ACC112 (cell line): ENCODE data around the gene ABCC8.

Experiments used
- H2AFZ ChIP-seq: fragments of 200-600 bp; sonication (generic); one replicate; pipeline ENCODE4 v1.6.0; 2017; ENCODE audit warnings: antibody characterized with exemption, low read length; ENCODE audit not compliant: unreplicated experiment
- H3K27ac ChIP-seq: fragments of 200-600 bp; sonication (generic); 2 replicates; pipeline ENCODE4 v1.5.1; 2014; ENCODE audit warnings: low read depth, mild to moderate bottlenecking, antibody characterized with exemption, low read length, moderate library complexity
- H3K27me3 ChIP-seq: fragments of 200-600 bp; sonication (generic); 2 replicates; pipeline ENCODE4 v1.6.1; 2014; ENCODE audit warnings: mild to moderate bottlenecking, antibody characterized with exemption, low read length, moderate library complexity, mixed read lengths; ENCODE audit not compliant: insufficient read depth
- H3K36me3 ChIP-seq: fragments of 200-600 bp; sonication (generic); 2 replicates; pipeline ENCODE4 v1.6.1; 2016; ENCODE audit warnings: mild to moderate bottlenecking, antibody characterized with exemption, low read length, moderate library complexity, mixed read lengths; ENCODE audit not compliant: insufficient read depth
- H3K4me1 ChIP-seq: fragments of 200-600 bp; sonication (generic); one replicate; pipeline ENCODE4 v1.6.1; 2016; ENCODE audit warnings: low read length, mixed read lengths; ENCODE audit not compliant: insufficient read depth, unreplicated experiment, control insufficient read depth
- H3K4me3 ChIP-seq: fragments of 200-600 bp; sonication (generic); 2 replicates; pipeline ENCODE4 v1.5.1; 2014; ENCODE audit warnings: mild to moderate bottlenecking, low read depth, low read length
- H3K79me2 ChIP-seq: fragments of 200-600 bp; sonication (generic); one replicate; pipeline ENCODE4 v1.6.0; 2016; ENCODE audit warnings: low read length; ENCODE audit not compliant: control insufficient read depth, unreplicated experiment, insufficient read depth

Gene ABCC8

DNA sequence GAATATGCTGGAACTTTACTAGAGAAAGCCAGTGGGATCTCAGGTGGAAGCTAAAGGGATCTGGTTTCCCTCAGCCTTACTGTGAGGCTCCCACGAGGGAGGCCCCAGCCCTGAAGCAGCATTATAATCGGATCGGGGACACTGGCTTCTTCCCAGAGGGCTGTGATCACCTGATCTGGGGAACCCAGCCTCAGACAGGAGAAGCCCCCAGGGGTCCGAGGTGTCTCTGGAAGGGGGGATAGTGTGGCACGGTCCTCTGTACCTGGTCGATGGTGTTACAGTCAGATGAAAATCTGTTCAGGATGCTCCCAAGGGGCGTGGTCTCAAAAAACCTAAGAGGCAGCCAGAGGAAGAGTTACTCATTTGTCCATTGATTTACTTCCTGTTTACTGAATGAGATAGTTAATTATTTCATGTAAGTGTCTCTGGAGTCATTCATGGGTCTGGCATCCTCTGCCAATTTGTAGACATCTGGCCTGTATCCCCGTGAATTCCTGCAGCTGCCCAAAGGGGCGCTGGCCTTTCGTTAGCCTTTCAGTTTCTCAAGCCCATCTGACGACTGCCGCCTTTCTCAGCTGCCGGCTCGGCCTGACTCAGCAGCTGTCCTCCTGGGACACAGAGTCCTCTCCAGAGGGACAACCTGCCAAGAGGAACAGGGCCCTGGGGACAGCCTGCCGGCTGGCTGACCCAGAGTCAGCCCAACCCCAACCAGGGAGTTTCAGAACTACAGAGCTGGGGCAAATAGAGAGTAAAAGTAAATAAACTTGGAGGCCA, 71.2 kb downstream of the ABCC8 start:
- Histone ChIP-seq H2AFZ (peak overlapping the region; percentile 54), H3K4me3 (peak overlapping the region; percentile 54), H3K79me2 (no peaks in the 10 kb centered on the region), H3K27ac (no peak overlapping the region), H3K4me1 (peaks cover 17% of the 10 kb centered on the region), H3K27me3 (no peaks in the 10 kb centered on the region), H3K36me3 (no peaks in the 10 kb centered on the region)

DNA sequence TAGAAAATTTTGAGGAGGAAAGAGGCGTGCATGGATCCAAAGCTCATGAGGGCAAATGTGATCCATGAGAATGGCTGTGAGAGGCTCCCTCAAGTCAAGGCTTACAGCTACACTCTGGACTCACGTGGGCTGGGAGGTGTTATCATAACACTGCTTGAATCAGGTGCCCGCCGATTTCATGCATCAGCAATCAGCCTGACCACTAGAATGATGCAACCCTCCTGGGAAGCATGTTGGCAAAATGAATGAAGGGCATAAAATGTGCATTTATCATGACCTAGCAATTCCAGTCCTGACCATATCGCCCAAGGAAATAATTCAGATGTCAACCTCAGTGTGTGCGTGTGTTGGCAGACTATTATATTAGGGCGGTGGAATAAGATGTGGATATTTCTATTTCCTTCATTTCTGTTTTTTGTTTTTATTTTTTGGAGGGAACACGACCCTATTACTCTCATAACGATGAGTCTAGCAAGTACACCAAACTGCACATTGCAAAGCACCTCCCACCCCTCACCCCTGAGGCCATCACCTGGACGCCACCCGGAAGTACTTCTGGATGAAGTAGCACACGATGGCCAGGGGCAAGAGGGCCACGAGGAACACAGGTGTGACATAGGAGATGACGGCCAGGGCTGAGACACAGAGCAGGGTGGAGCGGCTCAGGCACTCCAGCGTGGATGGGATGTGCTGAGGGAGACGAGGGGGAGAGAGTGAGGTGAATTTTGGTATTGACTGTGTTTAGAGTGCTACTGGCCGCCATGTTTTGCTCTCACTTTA, 72.5 kb downstream of the ABCC8 start:
- no peaks in the 10 kb centered on the region for H3K36me3 ChIP-seq
- no peak overlapping the region for H2AFZ ChIP-seq
- no peak overlapping the region for H3K27ac ChIP-seq
- no peaks in the 10 kb centered on the region for H3K79me2 ChIP-seq
- H3K4me3 ChIP-seq = no peak overlapping the region
- H3K4me1 ChIP-seq = peaks cover 17% of the 10 kb centered on the region
- H3K27me3 ChIP-seq = 0 out of 2 replicates have a peak, but pooled peaks cover 2% of the 10 kb centered on the region

GRCh38 chr11:17402486-17402885, 74.2 kb downstream of the ABCC8 start:
- Histone ChIP-seq H3K79me2 (no peaks in the 10 kb centered on the region), H3K27ac (no peak overlapping the region), H2AFZ (no peak overlapping the region), H3K4me3 (no peak overlapping the region), H3K27me3 (0 out of 2 replicates have a peak, but pooled peaks cover 2% of the 10 kb centered on the region), H3K36me3 (no peaks in the 10 kb centered on the region), H3K4me1 (peaks cover 17% of the 10 kb centered on the region)

- H2AFZ ChIP-seq = no peak overlapping the region
- H3K36me3 ChIP-seq = no peaks in the 10 kb centered on the region
- no peaks in the 10 kb centered on the region for H3K79me2 ChIP-seq
- H3K27me3 ChIP-seq = 0 out of 2 replicates have a peak, but pooled peaks cover 2% of the 10 kb centered on the region
- H3K4me1 ChIP-seq = peaks cover 17% of the 10 kb centered on the region
- no peak overlapping the region for H3K27ac ChIP-seq
- no peak overlapping the region for H3K4me3 ChIP-seq
These were observed 74.8 kb downstream of the ABCC8 start for GRCh38 chr11:17401841-17402240.

DNA sequence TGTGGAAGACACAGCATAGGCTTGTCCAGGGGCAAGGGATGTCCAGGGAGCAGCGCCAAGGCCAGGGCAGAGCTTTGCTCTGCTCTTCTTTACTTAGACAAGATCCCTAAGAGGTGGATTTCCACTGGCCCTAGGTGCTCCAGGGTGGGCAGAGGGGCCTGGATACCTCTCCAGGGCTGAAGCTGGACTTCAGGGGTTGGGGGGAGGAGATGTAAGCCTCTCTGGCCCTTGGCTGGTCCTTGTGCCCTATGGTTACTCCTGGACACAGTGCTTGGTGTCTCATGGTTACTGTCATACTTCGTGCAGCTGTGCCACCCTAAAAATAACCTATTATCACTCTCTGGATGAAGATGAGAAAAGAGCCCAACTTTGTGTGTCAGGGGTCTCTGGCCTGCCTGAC, 75.3 kb downstream of the ABCC8 start:
- Histone ChIP-seq H2AFZ (no peak overlapping the region), H3K4me1 (peaks cover 14% of the 10 kb centered on the region), H3K27ac (no peak overlapping the region), H3K27me3 (0 out of 2 replicates have a peak, but pooled peaks cover 2% of the 10 kb centered on the region), H3K36me3 (no peaks in the 10 kb centered on the region), H3K4me3 (no peak overlapping the region), H3K79me2 (no peaks in the 10 kb centered on the region)

GRCh38 chr11:17400048-17400775, 76.4 kb downstream of the ABCC8 start:
- no peak overlapping the region for H3K4me3 ChIP-seq
- no peak overlapping the region for H2AFZ ChIP-seq
- no peak overlapping the region for H3K27ac ChIP-seq
- no peaks in the 10 kb centered on the region for H3K36me3 ChIP-seq
- H3K4me1 ChIP-seq = peaks cover 3% of the 10 kb centered on the region
- no peaks in the 10 kb centered on the region for H3K79me2 ChIP-seq
- H3K27me3 ChIP-seq = 0 out of 2 replicates have a peak, but pooled peaks cover 2% of the 10 kb centered on the region

- Histone ChIP-seq H3K27ac (no peak overlapping the region), H3K4me3 (no peak overlapping the region), H3K27me3 (0 out of 2 replicates have a peak, but pooled peaks cover 2% of the 10 kb centered on the region), H3K36me3 (no peaks in the 10 kb centered on the region), H3K79me2 (no peaks in the 10 kb centered on the region), H3K4me1 (no peaks in the 10 kb centered on the region), H2AFZ (no peak overlapping the region)
These were observed 77.4 kb downstream of the ABCC8 start for GRCh38 chr11:17399236-17399635.

DNA sequence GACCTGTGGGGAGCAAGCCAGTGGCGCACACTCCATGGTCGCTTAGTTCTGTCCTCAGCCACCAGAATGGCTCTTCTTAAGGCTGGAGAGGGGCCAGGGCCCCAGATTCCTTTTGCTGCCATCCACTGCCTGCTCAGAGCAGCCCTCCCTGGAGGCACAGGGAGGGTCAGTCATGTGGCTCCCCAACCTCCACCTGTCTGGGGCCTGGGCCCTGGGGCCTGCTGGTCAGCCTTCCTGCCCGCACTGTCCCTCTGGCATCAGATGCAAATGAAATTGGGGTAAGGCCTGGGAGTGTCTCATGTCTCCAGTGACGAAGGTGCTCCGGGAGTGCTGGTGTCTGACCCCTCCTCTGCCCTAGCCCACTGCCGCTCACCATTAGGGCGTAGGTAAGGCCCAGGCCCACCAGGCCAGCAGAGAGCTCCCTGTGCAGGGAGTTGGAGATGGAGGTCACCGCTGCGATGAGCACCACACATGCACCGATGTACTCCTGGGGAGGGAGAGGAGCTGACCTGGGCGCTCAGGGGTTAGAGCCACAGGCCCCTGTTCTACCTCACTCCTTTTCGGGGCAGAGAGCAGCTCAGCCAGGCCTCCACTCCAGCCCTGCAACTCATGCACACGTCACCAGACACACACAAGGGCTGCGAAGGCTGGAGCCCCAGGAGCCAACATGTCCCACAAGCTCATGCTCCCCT, 79.2 kb downstream of the ABCC8 start:
- Histone ChIP-seq H3K27ac (no peak overlapping the region), H3K4me3 (no peak overlapping the region), H2AFZ (no peak overlapping the region), H3K79me2 (no peaks in the 10 kb centered on the region), H3K36me3 (no peaks in the 10 kb centered on the region), H3K27me3 (0 out of 2 replicates have a peak, but pooled peaks cover 2% of the 10 kb centered on the region), H3K4me1 (no peaks in the 10 kb centered on the region)

DNA sequence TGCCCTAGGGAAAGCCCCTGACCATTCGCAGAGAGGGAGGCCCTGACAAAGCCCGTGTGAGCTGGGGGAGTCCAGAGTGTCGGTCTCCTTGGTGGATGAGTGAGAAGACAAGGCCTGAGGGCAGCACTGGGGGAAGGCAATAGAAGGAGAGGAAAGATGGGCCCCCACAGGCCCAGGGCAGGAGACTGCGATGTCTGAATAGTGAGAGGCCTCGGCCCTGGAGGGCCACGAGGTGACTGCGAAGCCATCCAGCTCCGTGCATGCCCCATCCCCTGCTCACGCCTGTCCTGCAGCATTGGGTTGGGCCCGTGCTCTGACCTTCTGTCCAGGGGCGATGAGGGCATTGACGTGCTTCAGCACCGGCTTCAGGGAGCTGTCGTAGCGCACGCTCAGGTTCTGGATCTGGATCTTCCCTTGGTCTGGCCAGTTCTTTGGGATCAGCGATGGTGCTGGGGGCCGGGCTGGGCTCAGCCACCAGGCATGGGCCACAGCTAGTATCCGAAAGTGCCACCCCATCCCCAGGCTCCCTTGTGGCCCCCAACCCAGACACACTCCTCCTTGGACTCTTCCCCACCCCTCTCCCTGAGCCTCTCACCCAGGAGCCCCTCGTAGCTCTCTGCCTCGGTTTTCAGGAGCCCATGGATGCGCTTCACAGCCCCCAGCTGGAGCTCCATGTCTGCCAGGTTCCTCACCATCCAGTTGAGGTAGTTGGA, 79.9 kb downstream of the ABCC8 start:
- Histone ChIP-seq H3K36me3 (no peaks in the 10 kb centered on the region), H2AFZ (no peak overlapping the region), H3K4me3 (no peak overlapping the region), H3K27me3 (0 out of 2 replicates have a peak, but pooled peaks cover 2% of the 10 kb centered on the region), H3K27ac (no peak overlapping the region), H3K4me1 (no peaks in the 10 kb centered on the region), H3K79me2 (no peaks in the 10 kb centered on the region)
